HG02970 (cell line): Measurements from ENCODE around the gene GRIK3.
"Not testable (repeated sequence)": the region's sequence is repeated elsewhere in the genome, so short reads cannot be mapped to it uniquely, and the experiment has no call there.

Source experiments
- ATAC-seq: cut with Tn5 transposase; IDR thresholded peaks from one replicate; pipeline ENCODE4 v1.9.1; 2021; ENCODE audit warnings: mild to moderate bottlenecking, moderate library complexity, moderate number of reproducible peaks; ENCODE audit not compliant: unreplicated experiment, low FRiP score

Gene GRIK3

DNA sequence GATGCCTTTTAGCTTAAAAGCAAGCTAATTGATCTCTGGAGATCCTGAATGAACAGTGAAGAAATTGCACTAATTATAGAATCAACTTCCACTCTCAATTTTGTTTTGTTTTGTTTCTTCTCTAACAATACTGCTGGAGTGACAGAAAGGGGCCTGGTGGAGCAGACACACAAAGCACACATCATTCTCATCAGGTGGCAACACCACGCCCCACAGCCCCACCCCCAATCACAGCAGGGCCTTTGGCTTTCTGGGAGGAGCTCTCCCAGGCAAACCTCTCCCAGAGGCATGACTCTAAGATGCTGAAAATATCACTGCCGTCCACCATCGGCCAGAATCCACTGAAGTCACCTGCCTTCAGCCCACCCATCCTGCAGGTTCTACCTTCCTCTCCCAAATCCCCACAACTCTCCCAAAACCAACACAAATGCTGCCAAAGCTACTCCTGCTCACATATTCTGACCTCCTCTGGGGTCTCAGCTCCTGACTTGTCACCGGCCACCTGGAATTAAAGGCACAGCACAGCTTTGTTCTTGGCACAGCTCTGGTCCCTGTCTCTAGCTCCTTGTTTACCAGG is 120.7 kb downstream of the GRIK3 start:
- no peak for ATAC-seq

DNA sequence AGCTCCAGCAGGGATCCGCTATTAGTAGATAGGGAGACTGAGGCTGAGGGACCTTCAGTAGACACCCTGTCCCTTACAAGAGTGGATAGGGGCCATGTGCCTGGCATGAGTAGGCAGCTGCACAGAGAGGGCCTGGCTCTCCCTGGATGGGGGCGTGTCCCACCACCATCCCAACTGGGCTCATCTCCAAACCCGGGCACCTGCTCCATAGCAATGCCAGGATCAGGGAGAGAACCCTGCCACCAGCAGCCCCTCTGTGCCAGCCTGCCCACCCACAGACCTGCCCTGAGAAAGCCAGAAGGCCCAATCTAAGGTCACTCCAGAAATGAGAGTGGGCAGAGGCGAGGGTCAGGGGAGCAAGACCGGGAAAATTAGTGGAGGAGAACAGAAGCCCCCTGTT is 121.3 kb downstream of the GRIK3 start:
- no peak for ATAC-seq

DNA sequence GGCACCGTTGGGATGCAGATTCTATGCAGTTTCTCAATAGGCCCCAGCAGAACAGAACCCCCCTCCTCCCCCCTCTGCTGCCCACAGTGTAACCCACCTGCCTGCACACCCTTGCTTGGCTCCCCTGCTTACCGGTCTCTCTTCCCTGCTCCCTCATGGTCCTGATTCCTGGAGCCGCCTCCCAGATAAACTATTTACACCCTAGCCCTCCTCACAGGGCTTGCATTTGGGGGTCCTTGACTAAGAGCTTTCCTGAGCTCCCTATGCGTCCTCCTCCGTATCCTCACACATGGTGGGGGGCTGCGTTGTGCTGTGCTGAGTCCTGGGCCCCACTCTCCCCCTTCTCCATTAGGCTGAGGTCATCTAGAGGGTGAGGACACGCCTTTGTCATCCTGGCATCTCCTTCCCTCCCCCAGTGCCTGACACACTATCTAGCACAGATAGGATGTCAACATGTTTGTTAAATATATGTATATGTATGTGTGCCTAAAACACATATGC is 121.9 kb downstream of the GRIK3 start:
- ATAC-seq, result no peak

DNA sequence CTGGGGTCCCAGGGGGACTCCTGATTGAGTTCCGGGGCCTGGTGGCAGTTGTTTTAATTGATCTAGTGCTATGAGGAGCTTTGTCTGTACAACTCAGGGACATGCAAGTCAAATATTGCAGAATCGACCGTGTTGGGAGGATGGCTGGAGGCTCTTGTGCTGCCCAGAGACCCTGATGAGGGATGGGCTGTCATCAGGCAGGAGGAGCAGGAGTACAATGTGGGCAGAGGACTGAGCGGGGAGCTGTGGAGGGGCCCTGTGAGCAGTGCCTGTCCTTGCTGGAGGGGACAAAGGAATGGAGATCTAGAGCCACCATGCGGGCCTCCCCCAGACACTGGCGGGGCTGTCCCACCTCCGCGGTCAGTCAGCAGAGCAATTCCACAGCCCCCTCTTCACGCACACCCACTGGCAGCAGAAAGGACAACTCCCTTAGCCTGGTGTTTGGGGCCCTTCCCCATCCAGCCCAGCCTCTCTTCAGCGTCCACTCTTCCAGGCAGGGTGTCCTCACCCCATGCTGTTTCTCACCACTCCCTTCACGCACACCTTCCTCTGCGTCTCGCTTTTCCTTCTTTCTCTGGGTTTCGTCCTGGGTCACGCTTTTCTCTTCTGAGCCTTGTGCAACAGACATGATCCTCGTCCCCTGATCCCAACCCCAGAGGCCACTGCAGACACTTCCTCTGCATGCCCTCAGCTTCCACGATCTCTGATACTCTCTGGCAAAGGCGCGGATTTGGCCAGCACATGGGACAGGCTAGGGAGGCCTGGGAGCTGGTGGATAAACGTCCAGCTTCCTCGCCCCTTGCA is 122.6 kb downstream of the GRIK3 start:
- no peak for ATAC-seq

GRCh38 chr1:36910886-36911540 is 123.3 kb downstream of the GRIK3 start:
- no peak for ATAC-seq

- no peak for ATAC-seq
Measured at GRCh38 chr1:36909946-36910725, 124.2 kb downstream of the GRIK3 start.

GRCh38 chr1:36909359-36909758 is 125.0 kb downstream of the GRIK3 start:
- ATAC-seq, result not testable (repeated sequence)

DNA sequence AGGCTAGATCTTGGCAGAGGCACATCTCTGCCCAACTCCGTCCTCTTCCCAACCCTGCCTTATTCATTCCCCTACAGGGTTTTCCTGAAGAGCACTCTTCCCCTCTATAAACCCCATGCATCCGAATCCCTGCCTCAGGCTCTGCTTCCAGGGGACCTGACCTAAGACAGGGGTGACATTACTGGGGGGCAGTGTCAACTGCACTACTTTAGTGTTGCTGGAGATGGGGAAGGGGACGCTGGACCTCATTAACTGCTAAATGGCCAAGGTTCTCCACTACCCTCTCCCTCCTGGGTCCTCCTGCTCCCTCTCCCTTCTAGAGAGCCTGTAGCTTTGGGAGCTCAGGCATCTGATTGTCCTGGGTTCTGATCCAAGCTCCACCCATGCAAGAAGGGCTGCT is 126.2 kb downstream of the GRIK3 start:
- ATAC-seq, result no peak

DNA sequence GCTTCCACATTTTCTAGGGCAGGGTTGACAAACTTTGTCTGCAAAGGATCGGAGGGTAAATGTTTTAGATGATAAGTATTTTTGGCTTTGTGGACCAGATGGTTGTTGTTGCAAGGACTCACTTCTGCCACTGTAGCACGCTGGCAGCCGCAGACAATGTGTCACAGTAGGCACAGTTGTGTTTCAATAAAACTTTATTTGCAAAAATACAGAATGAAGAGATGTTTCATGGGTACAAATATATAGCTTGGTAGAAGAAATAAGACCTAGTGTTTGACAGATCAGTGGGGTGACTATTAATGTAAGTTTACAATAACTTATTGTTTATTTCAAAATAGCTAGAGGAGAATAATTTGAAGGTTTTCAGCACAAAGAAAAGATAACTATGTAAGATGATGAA is 127.8 kb downstream of the GRIK3 start:
- ATAC-seq, result no peak

DNA sequence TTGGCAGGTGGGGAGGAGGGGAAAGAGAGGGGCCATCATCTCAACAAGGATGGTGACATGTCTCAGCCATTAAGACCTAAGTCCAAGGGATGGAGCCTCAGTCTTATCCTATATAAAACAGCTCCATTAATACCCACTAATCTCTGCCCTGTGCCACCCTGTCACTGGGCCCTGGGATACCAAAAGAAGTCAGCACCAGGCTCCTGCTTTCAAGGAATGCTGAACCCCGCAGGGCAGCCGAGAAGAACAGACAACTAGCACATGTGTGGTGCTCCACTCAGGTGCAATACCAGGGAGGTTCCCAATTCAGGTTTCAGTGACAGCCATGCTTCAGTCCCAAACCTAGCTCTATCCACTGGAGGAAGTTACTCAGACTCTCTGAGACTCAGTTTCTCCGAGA is 128.4 kb downstream of the GRIK3 start:
- no peak for ATAC-seq

GRCh38 chr1:36900128-36900527 is 134.2 kb downstream of the GRIK3 start:
- ATAC-seq, result no peak

GRCh38 chr1:36897813-36898212 is 136.5 kb downstream of the GRIK3 start:
- not testable (repeated sequence) for ATAC-seq

DNA sequence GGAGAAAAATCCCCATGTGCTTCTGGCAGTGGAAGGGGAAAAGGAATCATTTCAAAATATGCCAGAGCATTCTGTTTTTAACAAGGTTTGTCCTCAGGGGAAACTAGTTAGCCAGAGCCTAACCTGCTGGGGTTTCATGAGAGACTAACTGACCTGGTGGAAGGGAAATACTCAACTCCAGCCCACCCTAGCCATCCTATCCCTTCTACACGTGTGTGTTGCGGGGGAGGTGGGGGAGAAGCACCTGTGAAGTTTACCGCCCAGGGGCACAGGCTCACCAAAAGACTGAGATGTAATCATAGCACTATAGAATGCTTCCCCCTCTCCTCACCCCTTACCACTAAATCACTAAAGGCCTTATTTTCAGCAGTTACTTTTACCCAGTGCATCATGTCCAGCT is 139.5 kb downstream of the GRIK3 start:
- no peak for ATAC-seq

- no peak for ATAC-seq
Measured at GRCh38 chr1:36890776-36891175, 143.5 kb downstream of the GRIK3 start.

DNA sequence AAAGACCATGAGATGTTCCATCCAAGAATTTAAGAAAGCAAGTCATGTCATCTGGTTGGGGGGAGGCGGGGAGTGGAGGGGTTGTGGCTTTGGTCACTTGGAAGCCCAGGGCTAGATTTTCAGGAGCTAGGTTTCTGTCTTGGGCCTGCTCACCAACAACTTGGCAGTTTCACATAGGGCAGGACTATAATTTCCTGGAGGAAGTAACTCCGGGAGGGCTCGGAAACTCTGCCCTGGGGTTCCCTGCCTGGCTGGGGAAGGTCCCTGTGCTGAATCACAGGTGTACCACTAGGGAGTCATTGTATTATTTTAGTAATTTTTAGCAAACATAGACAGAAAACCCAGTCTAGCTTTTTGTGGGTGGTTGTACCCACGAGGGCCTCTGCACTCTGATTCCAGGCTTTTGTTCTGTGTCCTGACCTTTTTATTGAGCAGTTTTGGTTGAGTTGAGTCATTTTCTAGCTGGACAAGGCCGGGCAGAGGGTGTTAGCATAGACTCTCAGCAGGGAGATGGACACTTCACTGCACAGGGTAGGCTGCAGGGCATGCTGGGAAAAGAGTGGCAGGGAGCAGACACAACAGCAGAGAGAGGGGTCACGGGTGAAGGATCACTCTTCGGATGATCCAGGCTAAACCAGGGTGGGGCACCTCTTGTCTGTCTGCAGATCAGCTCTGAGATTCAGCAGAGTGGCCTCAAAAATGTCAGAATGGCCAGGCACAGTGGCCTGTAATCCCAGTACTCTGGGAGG is 144.7 kb downstream of the GRIK3 start:
- no peak for ATAC-seq

DNA sequence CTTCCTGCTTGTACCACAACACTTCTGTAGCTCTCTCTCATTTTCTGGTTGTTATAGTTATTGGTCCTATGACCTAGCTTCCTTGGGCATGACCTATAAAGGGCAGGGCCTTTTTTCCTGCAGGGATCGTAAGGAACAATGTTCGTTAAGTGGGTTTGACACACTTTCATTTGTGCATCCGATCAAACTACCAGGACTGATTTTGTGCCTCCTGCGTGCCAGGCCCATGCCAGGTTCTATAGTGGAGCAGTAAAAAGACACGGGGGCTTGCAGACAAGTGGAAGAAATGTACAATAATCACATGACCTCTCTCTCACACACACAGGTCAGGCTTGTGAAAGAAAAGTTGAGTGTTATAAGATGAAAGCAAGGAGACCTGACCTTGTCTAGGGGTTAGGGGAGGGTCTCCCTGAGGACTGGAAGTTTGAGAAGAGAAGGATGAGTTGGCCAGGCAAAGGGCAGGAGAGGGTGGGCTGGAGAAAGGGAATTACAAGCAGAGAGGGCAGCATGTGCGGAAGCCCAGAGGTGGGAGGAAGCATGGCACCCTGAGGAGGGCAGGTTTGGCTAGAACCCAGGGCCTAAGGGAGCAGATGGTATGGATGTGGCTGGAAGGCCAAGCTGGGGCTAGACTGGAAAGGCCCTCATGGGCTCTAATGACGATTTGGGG is 145.4 kb downstream of the GRIK3 start:
- ATAC-seq, result no peak

DNA sequence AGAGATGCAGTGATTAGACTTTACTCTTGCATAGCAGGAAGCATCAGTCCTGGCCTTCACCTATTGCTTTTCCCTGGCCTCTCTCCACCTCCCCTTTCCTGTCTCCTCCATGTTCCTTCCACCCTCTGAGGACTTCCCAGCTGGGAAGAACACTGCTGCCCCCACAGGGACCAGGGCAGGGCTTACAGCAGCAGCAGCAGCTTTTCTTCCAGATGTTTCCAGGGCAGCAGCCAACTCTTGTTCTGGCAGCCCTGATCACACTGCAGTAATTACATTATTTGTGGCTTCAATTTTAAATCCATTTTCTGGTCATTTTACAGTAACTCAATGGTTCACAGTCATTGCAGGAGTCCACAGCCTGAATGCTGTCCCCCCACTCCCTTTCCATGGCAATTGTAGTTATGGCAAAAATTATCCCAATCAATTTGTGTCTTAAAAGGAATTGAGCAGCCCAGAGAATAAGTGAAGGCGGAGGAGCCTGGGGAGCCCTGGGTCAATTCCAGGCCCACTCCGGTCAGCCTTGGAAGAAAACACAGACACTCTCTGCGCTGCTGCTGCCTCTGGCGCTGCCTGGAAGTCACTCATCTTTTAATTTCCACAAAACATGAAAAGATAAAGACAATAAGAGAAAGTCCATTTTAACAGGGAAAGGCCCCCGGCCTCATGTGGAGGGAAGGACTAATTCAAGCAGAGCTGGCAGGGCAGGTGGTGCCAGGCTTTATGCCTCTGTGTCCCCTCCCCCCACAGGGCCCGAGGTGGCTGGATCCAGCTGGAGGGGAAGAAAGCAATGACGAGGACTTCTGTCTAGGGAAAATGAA is 148.6 kb downstream of the GRIK3 start:
- no peak for ATAC-seq

DNA sequence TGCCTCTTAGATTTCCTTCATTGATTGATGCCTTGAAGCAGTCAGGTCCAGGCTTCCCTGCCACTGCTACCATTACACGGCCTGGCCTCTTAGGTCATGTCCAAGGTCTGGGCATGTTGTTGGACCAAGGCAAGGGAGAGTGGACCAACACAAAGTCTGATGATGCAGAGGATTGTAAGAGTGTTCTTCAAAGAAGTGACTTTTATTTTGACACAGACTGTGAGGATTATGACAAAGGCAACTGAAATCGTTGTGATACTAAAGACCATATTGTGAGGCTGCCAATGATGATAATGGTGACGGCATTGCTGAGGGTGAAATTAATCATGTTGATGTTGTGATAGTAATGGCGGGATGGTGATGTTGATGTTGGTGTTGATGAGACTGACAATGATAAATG is 149.5 kb downstream of the GRIK3 start:
- ATAC-seq, result no peak
